Left cardiac atrium (tissue), 4 donors: Measurements from ENCODE around the gene AURKA. TPM values are rescaled to one million over a fixed set of nuclear protein-coding genes. Genes with fewer than 3 reads are reported as not detected.
A peak's percentile ranks its signal among the peaks of the same experiment; 100 is the strongest.
"Not testable (repeated sequence)": the region's sequence is repeated elsewhere in the genome, so short reads cannot be mapped to it uniquely, and the experiment has no call there.

Experiments used
- ATAC-seq, 2 donors: fragments of 200-7000 bp; cut with Tn5 transposase; one replicate each; pipeline ENCODE4 v1.9.1; 2020; ENCODE audit warnings: mild to moderate bottlenecking in 2 of 2, moderate library complexity in 2 of 2
- DNase-seq: peaks from one replicate; pipeline ENCODE4 v3.0.0-alpha.2; 2020
- intact Hi-C, 2 donors: fragments of 100-400 bp; cut with DNase I; formaldehyde crosslinking; loops; one replicate each; pipeline versions ENCODE4 v1.14.1 to v1.15.1; 2022 to 2023
- total RNA-seq, 2 donors: library from RNA; stranded (reverse); fragmentation: NEBNext Ultra II Directional; extraction: Animal tissue kit (Norgen Biotek cat#: 25700); gene quantifications; one replicate each; pipeline ENCODE4 v1.2.1, GENCODE V29; 2021
- donor health status: DM: no; HTN: yes; CAD: no.
- donor health status: DM: no; HTN: yes; CAD: no; lungs with severe emphysema.
- donor health status: DM: yes; HTN: yes; CAD: no.
- donor health status: Dilated cardiomyopathy.

Gene AURKA
- total RNA-seq, 2 donors from 2014 or later, result 8.9 to 10.3 TPM

DNA sequence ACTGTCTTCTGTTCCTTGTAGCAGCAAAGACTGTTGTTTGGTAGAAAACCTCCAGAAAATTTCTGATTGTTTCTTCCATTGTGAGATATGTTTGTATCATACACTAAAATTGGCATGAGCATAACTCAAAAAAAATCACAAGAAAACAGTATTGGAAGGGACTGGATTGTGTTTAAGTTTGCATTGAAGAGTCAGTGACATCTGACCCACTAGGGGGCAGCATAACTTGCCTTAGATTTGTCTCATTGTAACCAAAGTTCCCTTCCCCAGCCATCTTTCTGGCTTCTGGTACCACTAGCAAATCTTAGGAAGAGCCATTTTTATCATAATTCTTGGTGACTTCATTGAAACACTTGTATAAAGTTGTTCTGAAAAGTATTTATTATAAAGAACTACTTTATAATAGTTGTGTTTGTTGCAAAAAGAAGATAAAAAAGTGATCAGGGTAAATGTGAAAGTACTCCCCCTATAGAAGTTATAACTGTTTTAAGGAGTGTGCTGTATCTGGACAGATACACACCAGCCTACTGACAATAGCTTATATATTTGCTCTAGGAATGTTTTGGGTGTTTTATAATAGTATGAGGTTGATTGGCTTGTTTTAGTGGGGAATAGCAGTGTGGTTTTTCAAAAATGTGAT is 8.1 kb upstream of the AURKA start:
- intact Hi-C loops, result loop anchor here in 1 of 2 donors (5.0 kb wide), 1 partner anchor 67 kb away; the partner anchor contains the start of gene RTF2
- DNase-seq (peak; percentile 49), ATAC-seq (peak in 1 of 2 donors; percentile 62)

DNA sequence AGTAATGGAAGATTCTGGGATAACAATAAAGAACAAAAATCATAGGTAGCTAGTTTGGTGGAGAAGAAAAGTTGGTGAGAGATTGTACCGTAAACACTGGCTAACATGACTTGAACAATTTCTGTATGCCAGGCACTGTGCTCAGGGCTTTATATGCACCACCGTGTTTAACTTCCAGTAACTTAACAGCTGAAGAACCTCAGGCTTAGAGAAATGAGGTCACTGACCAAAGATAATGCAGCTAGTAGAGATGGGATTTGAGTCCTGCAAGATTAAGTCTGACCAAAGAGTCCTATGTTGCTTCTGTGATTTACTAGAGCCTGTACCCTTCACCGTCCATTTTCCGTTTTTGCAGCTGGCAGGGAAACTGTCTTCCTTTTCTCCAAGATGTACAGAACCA is 3.2 kb upstream of the AURKA start:
- ATAC-seq (no peak), DNase-seq (no peak)
- intact Hi-C loops, result no loop called here

- DNase-seq (no peak), ATAC-seq (no peak)
- intact Hi-C loops, result no loop called here
Measured at GRCh38 chr20:56393653-56394052, 1.6 kb upstream of the AURKA start.

DNA sequence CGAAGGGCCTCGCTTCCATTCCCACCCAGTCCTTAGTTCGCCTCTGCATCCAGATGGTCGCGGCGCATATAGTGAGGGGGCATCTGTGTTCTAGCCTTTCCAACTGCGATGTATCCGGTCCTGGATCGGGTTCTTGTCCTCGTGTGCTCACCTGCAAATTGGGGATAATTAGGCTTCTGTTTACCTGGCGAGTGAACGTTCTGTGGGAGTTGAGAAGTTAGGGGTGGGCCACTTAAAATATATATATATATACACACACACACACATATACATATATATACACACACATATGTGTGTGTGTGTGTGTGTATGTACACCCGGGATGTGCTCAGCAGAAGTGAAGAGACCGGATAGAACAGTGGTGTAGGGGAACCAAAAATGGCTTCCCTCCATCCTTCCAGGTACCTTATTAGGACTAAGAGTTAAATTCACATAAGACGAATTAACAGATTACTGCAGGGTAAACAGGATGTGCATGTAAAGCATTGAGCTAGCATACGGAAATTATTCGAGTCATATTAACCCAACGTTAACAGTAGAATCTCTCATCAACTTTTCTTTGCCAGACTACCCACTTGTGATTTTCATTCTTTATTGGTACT is 967 bp upstream of the AURKA start:
- peak; percentile 1 to 9 for ATAC-seq
- DNase-seq, result no peak
- intact Hi-C loops, result no loop called here

DNA sequence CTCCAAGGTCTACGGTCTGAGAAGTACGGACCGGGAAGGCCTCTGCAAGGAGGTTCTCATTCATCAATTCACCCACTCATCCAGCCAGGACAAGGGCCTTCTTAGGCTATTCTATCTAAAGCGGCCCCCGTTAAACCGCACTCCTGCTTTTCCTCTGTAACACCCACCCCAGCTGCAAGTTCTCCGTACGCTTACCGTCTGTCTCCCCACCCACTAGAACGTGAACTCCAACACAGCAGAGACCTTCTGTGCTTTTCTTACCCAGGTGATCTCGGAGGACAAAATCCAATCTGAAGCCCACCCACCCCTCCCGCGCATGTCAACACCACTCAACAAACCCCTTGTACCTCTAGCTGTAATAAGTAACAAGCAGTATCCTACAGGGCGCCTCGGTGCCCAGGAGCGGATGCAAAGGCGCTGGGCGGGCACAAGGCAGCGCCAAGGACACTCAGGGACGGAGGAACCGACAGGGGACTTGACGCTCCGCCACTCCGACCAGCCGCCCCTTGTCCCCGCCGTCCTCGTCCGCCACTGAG is 351 bp downstream of the AURKA start:
- intact Hi-C loops, result no loop called here
- DNase-seq (no peak), ATAC-seq (peak; percentile 2 to 46)

- intact Hi-C loops, result no loop called here
- DNase-seq, result no peak
Measured at GRCh38 chr20:56391037-56391436, 978 bp downstream of the AURKA start.

GRCh38 chr20:56390396-56390795 is 1.6 kb downstream of the AURKA start:
- DNase-seq, intact Hi-C loops, ATAC-seq: not testable (repeated sequence)

More at GRCh38 chr20:56391037-56391436, 978 bp downstream of the AURKA start:
- no peak for ATAC-seq

GRCh38 chr20:56389807-56390206 is 2.2 kb downstream of the AURKA start:
- ATAC-seq (no peak), DNase-seq (no peak)
- intact Hi-C loops, result no loop called here

DNA sequence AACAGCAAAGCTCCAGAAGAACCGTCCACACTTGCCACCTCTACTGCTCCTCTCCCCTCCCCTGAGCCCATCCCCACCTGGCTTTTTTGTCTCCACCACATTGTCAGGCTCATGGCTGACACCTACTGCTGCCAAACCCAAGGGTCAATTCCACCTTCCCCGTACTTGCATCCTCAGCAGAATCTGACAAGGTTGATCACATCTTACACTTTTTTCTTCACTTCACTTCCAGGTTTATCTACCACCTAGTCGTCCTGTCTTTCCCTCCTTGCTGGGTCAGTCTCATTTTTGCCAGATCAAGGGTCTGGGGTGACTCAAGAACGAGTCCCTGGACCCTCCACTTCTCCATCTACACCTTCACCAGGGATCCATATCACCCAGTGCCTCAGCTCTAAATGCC is 3.1 kb downstream of the AURKA start:
- intact Hi-C loops, result no loop called here
- no peak for ATAC-seq
- no peak for DNase-seq

- intact Hi-C loops, result no loop called here
- DNase-seq, result no peak
- no peak for ATAC-seq
Measured at GRCh38 chr20:56386219-56386618, 5.8 kb downstream of the AURKA start.

GRCh38 chr20:56385130-56385529 is 6.9 kb downstream of the AURKA start:
- intact Hi-C loops, result no loop called here
- DNase-seq (no peak), ATAC-seq (no peak)

DNA sequence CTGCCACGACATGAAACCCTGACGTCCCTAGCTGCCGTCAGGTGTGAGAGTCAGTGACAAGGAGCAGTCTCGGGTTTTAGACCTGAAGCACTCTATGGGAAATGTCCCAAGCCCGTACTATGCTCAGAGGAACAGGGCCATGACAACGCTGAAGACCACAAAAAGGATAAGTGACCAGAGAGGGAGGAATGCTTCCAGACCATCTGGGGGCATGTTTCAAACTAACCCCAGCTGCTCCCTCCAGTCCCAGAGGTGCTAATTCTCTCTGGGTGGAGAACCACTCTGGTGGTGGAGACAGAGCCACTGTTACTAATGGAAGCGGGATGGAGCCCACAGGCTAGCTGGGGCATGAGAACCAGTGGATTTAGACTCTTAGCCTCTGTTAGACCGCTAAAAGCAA is 8.7 kb downstream of the AURKA start:
- intact Hi-C loops, result no loop called here
- DNase-seq, result no peak
- no peak for ATAC-seq

DNA sequence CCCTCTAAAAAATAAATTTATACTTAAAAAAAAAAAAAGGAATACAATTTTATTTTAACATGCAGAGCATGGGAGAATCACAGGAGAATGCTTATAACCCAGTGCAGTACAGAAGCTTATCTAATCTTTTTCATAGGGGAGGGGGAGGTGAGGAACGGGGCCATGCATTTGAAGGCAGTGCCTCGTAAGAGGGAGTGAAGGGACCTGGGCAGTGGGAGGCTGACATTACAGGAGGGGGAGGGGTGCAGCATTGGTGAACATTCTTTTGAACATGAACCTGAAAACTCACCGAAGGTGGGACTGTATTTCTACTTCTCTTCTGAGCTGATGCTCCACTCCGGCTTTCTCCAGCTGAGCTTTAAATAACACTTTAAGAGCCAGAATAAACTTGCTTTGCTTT is 9.3 kb downstream of the AURKA start:
- DNase-seq (no peak), ATAC-seq (peak in 1 of 2 donors; percentile 19)

GRCh38 chr20:56381501-56381900 is 10.5 kb downstream of the AURKA start:
- intact Hi-C loops, result no loop called here
- DNase-seq (no peak), ATAC-seq (no peak)

More for the DNA sequence above, 9.3 kb downstream of the AURKA start:
- intact Hi-C loops, result no loop called here

DNA sequence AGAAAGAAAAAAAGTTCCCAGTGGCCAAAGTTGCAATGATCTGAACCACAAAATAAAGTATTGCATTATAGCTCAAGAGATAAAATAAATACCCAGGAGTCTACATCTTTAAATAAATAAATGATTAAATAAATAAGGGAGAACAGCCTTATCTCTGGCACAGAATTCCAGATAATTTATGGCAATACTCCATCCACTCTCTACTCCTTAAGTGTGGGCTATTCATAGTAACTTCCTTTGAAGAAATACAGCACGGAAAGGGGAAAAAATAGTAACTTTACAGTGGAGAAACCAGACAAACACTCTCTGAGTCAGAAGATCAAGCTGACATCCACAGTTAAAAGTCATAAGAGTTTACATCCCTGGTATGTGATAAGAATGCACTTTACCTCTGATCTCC is 11.6 kb downstream of the AURKA start:
- ATAC-seq, result peak in 1 of 2 donors; percentile 78
- intact Hi-C loops, result no loop called here
- no peak for DNase-seq

DNA sequence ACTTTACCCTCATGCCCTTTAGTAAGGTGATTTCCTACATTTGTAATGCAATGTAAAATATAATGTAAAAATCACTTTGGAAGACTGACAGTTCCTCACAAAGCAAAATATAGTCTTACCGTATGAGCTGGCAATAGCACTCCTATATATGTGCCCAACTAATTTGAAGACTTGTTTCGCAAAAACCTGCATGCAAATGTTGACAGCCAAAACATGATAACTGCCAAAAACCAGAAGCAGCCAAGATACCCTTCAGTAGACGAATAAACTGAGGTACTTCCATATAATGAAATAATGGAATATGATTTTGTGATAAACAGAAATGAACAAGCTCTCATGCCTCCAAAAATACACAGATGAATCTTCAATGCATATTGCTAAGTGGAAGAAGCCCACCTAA is 13.6 kb downstream of the AURKA start:
- intact Hi-C loops, result no loop called here
- ATAC-seq (no peak), DNase-seq (no peak)

GRCh38 chr20:56376331-56376730 is 15.7 kb downstream of the AURKA start:
- DNase-seq, result no peak
- no peak for ATAC-seq
- intact Hi-C loops, result no loop called here

DNA sequence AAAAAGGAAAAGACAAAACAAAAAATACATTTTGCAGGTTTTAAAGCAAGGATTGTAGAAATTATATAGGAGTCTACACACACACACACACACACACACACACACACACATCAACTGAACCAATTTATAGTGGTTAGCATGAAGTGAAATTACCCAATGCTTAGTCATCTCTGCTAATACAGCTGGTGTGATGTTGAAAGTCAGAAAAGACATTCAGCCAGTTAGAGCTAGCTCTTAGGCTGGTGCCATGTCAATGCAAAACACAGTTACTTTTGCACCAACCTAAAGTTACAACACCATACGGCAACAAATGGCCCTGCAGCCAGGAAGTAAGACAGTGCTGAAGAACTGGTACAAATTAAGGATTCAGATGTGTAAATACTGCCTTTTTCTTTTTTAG is 18.1 kb downstream of the AURKA start:
- intact Hi-C loops, result no loop called here
- ATAC-seq (peak; percentile 15 to 32), DNase-seq (no peak)

DNA sequence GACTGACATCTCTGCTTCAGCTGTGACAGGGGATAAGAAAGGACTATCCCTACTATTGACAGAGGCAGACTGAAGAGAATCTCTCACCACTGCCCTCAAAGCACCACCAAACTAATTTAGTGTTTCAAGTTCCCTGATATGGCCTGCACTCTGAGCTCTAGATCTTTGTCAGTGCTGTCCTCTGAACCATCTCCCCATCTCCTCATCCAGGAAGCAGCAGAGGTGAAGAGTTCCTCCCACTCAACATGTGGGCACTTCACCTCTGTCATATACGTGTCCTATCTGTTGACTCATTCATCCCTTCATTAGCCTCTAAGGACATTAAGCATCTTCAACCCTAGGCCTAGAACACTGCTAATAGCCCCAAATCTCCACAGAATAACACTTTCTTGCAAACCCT is 19.2 kb downstream of the AURKA start:
- no peak for DNase-seq
- ATAC-seq, result no peak
- intact Hi-C loops, result no loop called here

GRCh38 chr20:56371977-56372376 is 20.0 kb downstream of the AURKA start:
- ATAC-seq (peak in 1 of 2 donors; percentile 72), DNase-seq (no peak)
- intact Hi-C loops, result no loop called here

GRCh38 chr20:56369179-56369578 is 22.8 kb downstream of the AURKA start:
- ATAC-seq (no peak), DNase-seq (no peak)
- intact Hi-C loops, result no loop called here
